NCI-H2081 (cell line): Measurements from ENCODE around the gene LEKR1.

Source experiments
- DNase-seq, 2 experiments: peaks; one replicate each; lab custom pipeline; 2025; lab: John Stamatoyannopoulos, UW

The LEKR1 gene

DNA sequence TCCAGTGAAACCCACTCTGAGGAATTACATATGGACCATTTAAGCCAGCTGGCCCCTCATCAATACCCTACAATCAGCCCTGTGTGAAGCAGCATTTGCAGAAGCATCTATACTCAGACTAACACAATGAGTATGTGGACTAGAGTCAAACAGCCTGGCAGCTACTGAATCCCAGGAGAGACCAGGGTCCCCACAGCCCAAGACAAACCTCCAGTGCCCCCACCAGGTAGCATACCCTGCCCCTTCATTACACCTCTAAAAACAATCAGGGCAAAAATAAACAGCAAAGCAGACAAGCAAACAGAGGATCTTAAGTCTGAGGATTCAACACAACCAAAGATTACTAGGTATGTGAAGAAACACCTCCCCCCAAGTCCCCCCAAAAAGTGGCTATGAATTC lies 157.4 kb downstream of the LEKR1 start:
- no peak for DNase-seq

DNA sequence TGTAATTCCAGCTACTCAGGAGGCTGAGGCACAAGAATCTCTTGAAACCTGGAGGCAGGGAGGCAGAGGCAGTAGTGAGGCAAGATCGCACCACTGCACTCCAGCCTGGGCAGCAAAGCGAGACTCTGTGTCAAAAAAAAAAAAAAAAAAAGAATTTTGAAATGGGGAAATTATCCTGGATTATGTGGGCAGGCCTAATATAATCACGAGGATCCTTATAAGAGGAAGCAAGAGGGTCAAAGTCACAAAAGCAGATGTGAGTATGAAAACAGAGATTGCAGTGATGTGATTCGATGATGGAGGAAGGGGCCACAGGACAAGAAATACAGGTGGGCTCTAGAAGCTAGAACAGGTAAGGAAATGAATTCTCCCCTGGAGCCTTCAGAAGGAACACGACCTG lies 159.6 kb downstream of the LEKR1 start:
- DNase-seq, result no peak

DNA sequence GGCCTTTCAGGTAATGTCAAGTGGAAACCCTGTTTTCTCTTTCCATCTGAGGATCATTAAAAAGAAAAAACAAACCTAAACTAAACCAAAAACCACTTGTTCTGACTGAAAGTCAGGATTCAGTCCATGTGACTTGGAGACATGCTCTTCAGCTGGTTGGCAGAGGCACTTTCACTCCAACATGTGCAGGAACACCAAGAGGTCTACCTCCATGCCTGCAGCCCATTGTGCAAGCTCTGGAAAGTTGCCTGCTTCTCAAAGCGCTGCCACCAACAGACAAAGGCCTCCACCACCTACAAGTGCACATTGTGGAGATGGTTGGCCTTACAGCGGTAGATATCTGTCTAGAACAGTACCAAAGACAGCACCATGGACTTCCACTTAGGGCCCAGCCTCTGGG lies 161.8 kb downstream of the LEKR1 start:
- no peak for DNase-seq

DNA sequence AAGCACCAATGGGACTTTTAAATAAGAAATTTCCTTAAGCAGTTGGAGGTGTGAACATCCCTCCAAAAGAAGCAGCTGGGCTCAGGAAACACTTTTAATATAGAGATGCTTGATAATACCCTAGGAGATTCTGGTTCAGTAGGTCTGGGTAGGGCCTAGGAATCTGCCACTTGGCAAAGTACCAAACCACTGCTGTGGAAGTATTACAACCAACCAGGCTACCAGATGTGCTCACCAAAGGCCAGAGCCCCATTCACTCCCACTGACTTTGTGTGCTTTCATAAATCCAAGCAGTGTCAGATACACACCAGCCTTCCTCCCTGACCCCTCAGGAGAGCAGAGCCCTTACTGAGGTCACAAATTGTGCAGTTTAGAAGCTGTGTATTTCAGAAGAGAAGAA lies 171.2 kb downstream of the LEKR1 start:
- no peak for DNase-seq

DNA sequence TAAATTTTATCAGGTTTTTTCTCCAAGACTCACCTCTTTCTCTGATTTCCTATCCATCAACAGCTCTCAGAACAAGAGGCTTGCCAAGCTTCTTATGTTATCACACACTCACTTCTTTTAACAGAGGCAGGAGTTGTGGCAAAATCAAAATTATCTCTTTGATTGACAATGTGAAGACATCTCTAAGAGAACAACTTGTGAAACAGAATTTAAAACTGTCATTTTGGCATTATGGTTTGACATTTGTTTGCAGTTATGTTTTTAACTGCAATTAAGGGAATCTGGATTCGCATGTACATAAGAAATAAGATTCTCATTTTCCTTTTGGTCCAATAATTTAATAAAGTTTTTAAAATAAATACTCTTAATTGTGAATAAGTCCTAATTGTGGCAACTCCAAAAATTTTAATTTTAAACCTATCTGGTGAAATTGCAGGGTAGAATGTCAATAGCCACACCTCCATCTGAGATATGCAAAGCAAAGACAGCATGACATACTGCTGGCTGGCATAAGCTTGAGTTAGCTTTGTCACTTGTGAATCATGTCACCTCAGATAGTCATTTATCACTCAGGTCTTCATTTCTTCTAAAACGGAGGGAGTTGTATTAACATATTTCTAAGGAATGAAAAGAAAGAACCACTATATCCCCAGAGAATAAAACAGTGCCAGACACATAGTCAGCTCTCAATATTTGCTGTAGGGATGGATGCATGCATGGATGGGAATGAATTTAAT lies 175.2 kb downstream of the LEKR1 start:
- no peak for DNase-seq

DNA sequence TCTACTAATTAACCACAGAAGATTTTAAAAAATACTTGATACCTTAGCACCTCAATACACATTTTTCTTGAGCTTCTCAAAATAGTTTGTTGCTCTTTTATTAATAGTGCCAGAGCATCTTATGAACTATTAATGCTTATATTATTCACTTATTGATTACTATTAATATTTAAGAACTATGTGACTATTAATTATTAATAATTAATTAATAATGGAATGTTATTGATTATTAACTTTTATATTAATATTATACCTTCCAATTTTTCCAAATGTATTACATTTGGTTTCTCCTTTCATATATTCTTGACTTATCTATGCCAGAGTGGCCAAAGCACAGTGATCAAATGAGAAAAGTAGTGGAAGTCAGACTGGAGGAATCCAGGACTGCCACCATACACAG lies 195.5 kb downstream of the LEKR1 start:
- DNase-seq, result no peak

DNA sequence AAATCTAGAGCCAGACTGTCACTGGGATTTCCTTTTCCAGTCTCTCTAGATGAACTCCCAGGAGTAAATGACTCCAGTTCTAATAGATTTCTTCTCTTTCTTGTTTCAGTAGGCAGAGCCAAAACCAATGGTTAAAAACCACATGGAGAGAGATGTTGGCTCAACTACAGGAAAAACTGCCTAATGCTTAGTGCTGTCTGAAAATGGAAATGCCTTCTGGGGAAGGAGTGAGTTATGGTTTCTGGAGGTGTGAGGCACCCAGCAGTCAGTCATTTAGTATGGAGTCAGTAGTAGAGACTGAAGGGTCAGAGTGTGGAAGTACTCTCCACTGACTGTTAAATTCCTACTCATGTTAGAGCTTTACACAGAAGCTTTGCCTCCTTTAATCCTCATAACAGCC lies 197.1 kb downstream of the LEKR1 start:
- no peak for DNase-seq

DNA sequence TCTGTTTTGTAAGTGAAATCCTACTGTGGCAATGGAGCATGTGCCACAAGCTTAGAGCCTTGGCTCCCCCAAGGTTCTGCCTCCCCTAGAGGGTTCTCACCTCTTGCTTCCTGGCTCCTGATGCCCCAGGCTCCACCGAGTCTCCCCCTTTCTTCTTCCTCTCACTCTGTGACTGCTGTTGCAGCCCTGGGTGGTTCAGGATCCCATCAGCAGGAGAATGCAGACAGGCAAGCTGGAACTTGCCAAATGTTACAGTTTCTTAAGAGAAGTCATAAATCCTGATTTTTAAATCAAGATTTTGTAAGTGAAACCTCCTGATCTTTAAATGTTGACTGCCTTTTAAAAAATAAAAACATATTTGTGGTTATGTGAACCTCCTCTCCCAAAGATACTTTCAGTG lies 199.9 kb downstream of the LEKR1 start:
- DNase-seq, result no peak

DNA sequence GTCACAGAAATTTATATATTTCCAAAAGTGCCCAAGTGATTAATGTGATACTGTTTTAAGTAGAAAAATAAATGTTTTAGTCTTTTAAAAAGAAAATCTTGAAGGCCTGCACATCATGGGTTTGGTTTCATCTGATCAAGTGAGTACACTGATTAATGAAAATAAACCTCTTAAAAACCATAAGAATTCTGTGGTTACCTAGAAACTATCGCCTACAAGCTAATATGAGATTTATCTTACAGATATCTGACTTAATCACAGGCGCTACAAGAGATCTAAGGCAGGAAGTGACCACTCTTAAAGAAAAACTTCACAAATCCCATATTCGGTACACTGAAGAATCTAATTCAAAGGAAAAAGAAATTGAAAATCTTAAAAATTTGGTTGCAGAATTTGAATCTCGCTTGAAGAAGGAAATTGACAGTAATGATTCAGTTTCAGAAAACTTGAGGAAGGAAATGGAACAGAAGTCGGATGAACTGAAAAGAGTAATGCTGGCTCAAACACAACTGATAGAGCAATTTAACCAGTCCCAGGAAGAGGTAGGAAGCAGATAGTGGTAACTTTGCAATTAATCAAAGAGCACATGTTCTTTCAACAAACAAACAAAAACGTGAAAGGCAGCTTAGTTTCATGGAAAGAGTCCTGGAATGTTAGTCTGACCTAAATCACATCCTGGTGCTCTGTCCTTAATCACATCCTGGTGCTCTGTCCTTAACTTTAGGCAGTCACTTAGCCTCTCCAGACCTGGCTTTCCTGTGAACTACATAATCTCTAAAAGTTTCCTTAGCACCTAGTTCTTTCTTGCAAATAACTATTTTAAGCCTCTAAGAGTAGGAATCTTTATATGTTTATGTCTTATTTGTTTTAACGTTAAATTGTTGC lies 201.9 kb downstream of the LEKR1 start:
- DNase-seq, result no peak

DNA sequence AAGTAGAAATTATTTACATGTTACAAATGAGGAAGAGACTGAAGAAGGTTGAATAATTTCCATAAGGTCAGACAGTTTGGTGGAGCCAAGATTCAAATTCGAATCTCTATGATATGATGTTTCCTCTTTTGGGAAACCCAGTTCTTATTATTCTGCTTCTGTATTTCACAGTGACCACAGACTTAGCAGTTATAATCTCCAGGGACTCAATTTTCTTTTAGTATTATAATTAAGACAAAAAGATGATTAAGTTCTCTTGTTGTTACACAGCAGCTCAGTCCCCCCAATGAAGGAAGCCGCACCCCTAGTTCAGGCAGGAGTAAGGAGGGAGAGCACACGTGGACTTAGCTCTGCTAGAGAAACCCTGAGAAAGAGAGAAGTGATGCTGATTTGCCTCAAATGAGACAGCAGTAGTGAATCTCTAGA lies 203.2 kb downstream of the LEKR1 start:
- no peak for DNase-seq

DNA sequence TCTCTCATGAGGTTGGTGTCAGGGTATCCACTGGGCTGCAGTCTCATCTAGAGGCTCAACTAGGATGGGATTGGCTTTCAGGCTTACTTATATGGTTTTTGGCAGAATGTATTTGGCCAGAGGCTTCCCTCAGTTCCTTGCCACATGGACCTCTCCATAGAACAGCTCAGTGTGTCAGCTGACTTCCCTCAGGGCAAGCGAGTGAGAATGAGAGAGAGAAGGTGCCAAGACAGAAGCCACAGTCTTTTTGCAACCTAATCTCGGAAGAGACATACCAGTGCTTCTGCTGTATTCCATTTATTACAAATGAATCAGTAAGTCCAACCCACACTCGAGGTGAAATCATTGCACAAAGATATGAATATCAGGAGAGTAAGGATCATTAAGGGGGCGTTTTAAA lies 204.6 kb downstream of the LEKR1 start:
- no peak for DNase-seq

DNA sequence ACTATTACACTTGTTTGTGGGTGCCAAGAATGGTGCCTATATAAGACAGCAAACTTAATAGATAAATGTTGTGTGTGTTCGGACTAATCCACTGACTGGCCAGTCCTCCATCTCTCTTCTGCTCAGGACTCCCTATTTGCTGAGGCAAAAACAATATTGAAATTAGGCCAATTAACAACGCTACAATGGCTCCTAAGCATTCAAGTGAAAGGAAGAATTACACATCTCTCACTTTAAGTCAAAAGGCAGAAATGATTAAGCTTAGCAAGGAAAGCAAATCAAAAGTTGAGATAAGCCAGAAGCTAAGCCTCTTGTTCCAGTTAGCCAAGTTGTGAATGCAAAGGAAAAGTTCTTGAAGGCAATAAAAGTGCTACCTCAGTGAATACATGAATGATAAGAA lies 206.8 kb downstream of the LEKR1 start:
- DNase-seq, result no peak

DNA sequence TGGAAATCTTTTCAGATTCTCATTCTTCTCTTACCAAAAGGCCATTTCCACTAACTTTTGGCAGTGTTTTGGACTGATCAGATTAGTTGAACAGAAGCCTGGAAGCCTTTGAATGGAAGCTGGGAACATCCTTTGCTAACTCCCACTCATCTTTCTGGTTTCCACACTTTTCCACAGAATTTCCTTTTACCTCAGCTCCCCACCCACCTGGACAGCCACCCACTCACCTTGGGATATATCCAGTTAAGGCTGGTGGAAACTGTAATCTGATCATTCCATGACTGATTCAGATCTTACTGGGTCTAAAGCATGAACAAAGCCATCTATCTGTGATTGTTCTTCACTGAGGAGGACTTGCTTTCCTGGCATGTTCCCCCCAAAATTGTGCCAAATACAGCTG lies 214.3 kb downstream of the LEKR1 start:
- no peak for DNase-seq

DNA sequence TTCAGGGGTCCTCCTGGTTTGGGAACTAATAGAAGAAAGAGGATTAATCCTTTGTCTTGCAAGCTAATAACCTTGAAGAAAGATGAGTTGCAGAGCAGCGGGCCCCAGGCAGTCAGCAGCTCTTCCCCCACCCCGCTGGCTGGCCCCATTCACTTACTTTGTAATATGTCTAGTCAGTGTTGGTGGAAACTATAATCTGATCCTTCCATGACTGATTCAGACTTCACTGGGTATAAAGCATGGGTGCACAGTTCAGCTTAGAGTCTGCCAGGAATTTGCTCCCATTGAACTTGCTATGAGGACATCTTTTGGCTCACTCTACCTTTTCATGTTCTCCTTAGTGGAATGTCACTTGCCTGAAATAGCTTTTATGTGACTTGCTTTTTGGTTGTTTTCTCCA lies 216.1 kb downstream of the LEKR1 start:
- DNase-seq, result no peak

DNA sequence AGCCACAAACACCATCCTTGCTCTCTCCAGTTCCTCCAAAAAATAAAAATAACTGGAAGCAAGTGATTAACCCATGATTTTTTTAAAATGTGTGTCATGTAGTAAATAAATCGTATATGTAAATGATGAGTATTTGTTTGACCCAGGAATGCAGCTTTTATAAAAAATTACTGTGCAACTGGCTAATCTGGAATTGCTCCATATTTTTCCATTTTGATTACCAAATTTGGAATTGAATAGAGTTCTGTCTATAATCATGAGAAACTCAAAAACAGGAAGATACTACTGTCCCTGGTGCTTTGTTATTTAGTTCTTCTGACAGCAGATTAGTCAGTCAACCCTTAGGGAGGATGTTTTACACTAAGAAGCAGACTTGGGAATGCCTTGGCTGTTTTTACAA lies 217.6 kb downstream of the LEKR1 start:
- no peak for DNase-seq

DNA sequence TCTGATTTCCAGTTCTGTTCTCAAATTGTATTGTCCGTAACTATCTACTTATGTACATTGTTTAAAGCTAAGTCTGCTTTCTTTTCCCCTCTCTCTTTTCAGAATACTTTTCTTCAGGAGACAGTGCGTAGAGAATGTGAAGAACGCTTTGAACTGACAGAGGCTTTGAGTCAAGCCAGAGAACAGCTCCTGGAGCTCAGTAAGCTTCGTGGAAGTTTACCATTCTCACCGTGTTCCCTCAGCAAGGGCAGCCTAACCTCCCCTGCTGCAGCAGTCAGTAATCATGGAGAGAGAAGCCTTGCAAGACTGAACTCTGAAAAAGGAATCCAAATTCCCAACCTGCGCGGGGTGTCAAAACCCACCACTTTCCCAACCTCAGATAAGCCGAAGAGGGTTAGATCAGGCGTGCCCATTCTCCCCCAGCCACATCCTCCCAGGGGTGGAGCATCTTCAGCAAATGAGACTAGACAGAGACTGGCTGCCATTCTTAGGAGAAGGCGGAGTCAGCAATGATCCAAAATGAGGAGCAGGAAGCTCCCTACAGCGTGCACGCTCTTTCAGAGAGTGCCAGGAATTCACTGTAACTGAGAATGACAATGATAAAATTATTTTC lies 219.2 kb downstream of the LEKR1 start:
- no peak for DNase-seq

DNA sequence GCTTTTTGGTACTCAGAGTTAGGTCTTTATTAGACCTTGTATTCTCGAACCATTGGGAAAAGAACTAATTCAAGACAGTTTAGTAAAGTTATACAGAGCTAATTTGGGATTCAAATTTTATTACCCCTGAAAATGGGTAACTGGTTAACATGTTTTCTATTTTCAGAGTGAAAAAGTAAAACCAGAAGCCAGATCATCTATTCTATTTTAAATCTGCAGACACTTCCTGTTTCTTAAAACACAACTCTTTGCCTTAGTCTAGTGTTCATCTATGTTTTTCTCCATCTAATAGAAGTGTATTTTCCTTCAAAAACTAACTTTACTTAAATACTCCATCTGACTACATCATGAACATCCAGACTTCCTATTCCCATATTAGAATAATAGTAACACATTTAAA lies 220.4 kb downstream of the LEKR1 start:
- DNase-seq, result no peak

DNA sequence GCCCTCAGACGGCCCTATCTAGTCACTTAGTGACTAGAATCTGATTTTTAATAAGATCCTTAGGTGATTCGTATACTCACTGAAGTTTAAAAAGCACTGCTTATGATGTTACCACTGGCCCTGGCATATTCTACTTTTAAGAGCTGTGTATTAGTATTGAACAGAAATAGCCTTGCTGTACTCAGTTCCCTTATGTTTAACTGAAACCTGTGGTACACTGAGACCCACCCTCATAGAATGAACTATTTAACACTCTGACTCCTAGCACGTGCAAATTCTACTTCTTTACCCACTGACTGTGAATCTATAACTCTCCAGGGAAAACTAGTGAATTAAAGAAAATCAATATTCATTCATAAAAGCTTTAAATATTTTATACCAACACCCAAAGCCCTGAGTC lies 224.9 kb downstream of the LEKR1 start:
- no peak for DNase-seq

DNA sequence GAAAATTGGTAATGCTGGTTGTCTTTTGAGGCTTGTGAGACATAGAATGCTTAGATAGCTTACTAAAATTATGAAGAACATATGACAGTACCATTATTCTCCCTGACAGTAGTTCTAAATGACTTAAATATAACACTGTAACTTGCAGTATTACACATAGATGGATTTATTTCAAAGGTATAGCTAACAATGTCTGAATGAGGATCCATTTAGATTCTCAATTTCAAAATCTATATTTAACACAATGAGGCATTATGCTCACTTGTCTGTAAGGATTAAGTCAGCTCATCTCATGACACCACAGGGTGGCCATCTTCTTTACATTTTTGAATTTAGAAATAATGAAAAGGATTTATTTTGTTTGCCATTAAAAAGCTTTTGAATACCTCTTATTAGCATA lies 225.4 kb downstream of the LEKR1 start:
- no peak for DNase-seq

DNA sequence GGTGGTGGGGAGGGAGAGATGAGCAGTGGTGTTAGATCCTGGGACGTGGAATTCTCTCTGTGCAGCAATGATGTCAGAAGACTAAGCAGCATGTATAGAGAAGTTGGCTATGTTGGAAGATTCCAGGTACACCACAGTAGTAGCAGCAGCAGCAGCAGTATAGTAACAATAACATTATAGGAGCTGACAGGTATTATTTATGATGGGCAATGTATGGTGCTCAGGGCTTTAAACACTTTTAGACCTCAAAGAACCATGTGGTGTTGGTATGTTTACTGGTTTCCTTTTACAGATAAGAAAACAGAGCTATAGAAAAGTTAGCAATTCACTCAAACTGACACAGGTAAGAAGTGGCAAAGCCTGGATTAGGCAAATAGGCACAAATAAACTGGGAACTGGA lies 229.9 kb downstream of the LEKR1 start:
- DNase-seq, result no peak

DNA sequence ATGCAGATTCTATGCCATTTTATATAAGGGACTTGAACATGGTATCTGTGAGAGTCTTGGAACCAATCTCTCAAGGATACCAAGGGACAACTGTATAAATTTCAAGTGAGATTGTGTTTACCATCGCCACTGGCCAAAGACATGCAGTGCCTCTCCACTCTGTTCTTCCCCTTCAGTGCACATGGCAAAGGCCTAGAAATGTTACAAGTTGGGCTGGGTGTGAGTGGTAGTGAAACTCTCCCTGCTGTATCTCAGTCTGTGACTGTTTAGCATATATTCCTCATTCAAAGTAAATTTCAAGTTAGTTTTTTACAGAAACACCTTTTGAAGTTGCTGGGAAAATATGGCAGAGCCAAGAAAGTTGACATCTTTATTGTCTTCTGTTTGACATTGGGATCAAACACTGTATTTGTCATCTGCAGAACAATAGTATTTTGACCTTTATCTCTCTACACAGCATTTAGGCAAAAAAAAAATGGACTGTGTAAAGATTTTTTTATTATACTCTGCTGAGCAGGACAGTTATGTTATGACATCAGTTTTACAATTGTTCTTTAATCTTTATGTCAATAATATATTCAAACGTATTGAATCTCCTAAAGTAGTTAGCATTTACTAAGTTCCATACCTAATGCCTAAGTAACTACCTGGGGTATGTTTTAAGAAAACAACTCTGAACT lies 232.4 kb downstream of the LEKR1 start:
- DNase-seq, result no peak

DNA sequence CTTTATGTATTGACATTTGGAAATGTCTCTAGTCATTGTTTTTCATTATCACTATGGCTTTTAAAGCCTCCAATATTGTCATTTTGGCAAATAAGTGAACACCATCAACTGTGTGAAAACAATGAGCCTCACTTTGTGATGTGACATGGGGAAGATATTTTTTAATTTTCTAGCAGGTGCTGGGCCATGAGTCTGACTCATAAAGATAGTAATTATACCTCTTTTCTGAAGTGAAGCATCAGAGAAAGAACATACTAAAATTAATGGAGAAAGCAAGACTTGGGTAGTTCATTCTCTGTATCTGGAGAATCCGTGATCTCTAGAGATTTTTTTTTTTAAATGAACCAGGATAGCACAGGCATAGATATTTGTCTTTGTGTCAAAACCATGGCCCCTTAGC lies 233.0 kb downstream of the LEKR1 start:
- DNase-seq, result no peak

DNA sequence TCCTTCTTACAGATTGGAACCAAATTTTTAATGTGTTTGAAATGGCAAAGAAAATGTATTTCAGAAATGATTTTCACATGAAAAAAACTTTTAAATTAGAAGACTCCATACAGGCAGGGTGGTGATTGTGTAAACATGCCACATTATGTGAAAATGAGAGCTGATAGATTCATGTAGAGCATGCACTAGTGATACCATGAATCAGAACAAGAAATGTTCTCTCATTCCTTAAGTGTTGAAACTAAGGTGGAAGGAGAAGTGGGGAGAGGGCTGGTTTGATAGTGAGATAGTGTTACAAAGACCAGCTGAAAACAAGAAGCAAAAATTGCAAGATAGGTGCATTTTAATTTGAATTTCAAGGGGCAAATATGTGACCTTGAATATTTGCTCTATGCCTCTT lies 233.5 kb downstream of the LEKR1 start:
- no peak for DNase-seq
